Stimulated activated naive CD8-positive, alpha-beta T cell treated with anti-CD3 and anti-CD28 coated beads, Interleukin-15, Interleukin-2, amounts not matched to agents 100 ng/mL and 50 ng/mL, for 24 hours (primary cell): ENCODE measurements around the gene TUBGCP3.

Experiments used
- H3K27ac Mint-ChIP-seq: one replicate; pipeline ENCODE4 v1.8.0; 2021; ENCODE audit warnings: mild to moderate bottlenecking, mixed read lengths
- H3K27me3 Mint-ChIP-seq: one replicate; pipeline ENCODE4 v1.8.0; 2021; ENCODE audit warnings: mixed read lengths
- H3K36me3 Mint-ChIP-seq: one replicate; pipeline ENCODE4 v1.8.0; 2021; ENCODE audit warnings: low read depth, mixed read lengths
- H3K4me1 Mint-ChIP-seq: one replicate; pipeline ENCODE4 v1.8.0; 2021; ENCODE audit warnings: low read depth, mixed read lengths
- H3K4me3 Mint-ChIP-seq: one replicate; pipeline ENCODE4 v1.8.0; 2021; ENCODE audit warnings: mild to moderate bottlenecking, mixed read lengths
- H3K9me3 Mint-ChIP-seq: one replicate; pipeline ENCODE4 v1.8.0; 2021; ENCODE audit warnings: mixed read lengths

TUBGCP3 gene

GRCh38 chr13:112473818-112474217, 114.1 kb downstream of the TUBGCP3 start:
- Mint-ChIP-seq H3K9me3 (no peaks in the 10 kb centered on the region), H3K4me3 (no peak overlapping the region), H3K27ac (no peak overlapping the region), H3K36me3 (no peaks in the 10 kb centered on the region), H3K4me1 (no peaks in the 10 kb centered on the region), H3K27me3 (no peaks in the 10 kb centered on the region)

DNA sequence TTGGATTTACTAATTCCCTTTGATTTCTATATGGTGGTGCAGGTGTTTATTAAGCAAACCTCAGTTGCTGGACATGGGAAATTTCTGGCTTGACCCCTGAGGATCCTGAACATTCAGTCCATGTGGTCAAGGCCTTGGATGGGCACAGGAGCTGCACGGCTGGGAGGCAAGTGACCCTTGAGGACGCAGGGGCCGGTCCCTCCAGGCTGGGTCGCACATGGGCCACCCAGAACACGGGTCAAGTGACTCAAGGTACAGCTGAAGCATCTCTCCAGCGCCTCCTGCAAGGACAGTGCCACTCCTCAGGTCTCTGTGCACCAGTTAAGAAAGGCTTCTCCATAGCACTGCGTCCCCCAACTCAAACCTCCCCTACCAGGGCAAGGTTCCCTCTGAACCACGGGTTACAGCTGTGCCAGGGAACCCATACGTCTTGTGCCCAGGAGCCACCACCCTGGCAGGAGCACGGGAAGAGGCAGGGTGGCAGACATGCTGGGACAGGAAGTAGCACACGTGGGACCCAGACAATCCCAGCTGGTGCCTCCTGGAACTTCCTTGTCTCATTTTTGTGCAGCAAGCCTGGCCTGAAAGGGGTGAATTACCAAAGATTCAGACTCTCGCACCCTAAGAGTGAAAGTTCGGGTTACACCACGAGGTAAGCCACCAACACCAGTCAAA, 118.7 kb downstream of the TUBGCP3 start:
- Mint-ChIP-seq H3K4me1 (no peaks in the 10 kb centered on the region), H3K36me3 (no peaks in the 10 kb centered on the region), H3K27me3 (no peaks in the 10 kb centered on the region), H3K27ac (no peak overlapping the region), H3K4me3 (no peak overlapping the region), H3K9me3 (no peaks in the 10 kb centered on the region)

- no peak overlapping the region for H3K27ac Mint-ChIP-seq
- H3K4me1 Mint-ChIP-seq = no peaks in the 10 kb centered on the region
- no peaks in the 10 kb centered on the region for H3K36me3 Mint-ChIP-seq
- H3K4me3 Mint-ChIP-seq = no peak overlapping the region
- H3K27me3 Mint-ChIP-seq = no peaks in the 10 kb centered on the region
- no peaks in the 10 kb centered on the region for H3K9me3 Mint-ChIP-seq
Measured at GRCh38 chr13:112468069-112468468, 119.9 kb downstream of the TUBGCP3 start.

DNA sequence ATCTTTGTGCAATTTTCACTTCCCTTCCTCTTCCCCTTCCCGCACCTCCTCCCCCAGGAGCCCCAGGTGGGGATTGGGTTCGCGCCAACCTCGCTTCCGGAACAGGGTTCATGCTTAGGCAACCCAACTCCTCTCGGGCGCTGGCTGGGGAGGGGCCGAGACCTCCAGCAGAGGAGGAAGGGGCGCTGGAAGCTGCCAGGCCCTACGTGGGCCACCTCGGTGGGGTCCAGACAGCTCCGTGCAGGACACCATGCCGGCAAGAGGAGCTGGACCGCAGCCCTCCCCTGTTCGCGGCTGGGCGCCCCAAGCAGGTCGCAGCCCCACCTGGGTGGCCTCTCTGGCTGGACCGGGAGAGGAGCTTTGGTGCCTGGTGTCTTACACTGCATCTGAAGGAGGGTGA, 120.7 kb downstream of the TUBGCP3 start:
- Mint-ChIP-seq H3K27ac (no peak overlapping the region), H3K4me3 (no peak overlapping the region), H3K36me3 (no peaks in the 10 kb centered on the region), H3K27me3 (peaks cover 5% of the 10 kb centered on the region), H3K9me3 (peaks cover 5% of the 10 kb centered on the region), H3K4me1 (no peaks in the 10 kb centered on the region)

GRCh38 chr13:112466132-112467058, 121.6 kb downstream of the TUBGCP3 start:
- Mint-ChIP-seq H3K27ac (no peak overlapping the region), H3K4me3 (no peak overlapping the region), H3K9me3 (peaks cover 7% of the 10 kb centered on the region), H3K36me3 (no peaks in the 10 kb centered on the region), H3K4me1 (no peaks in the 10 kb centered on the region), H3K27me3 (peaks cover 9% of the 10 kb centered on the region)

DNA sequence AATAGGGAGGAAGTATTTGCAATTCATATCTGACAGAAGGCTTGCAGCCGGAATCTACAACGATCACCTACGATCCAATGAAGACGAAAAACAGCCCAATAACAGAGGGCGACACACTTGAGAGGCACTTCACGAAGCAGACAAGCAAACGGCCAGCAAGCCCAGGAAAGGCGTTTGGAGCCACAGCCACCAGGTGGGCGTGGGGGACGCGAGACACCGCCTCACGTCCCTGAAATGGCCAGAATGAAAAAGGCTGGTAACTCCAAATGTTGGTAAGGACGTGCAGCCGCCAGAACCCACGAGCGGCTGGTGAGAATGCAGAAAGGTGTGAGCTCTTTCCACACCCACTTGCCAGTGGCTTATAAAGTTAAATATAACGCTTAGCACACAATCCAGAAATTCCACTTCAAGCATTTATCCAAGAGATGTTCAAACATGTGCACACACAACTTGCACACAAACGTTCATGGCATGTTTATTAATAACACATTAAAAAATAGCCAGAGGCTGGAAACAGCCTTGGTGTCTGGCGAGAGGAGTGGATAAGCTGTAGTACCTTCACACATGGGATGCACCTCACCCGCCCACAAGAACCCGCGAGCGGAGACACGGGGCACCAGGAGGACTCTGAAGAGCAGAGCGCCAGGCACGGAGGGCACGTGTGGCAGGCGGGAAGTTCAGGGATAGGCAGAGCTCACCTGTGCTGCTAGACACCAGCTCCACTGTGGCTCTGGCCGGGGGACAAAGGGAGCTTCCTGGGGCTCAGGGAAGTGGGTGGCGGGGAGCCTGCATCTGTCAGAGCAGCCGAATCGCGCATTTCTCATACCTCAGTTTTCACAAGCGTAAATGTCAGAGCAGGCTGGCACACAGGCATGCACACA, 122.5 kb downstream of the TUBGCP3 start:
- peaks cover 7% of the 10 kb centered on the region for H3K9me3 Mint-ChIP-seq
- H3K27me3 Mint-ChIP-seq = peaks cover 9% of the 10 kb centered on the region
- no peaks in the 10 kb centered on the region for H3K4me1 Mint-ChIP-seq
- H3K4me3 Mint-ChIP-seq = no peak overlapping the region
- H3K36me3 Mint-ChIP-seq = no peaks in the 10 kb centered on the region
- no peak overlapping the region for H3K27ac Mint-ChIP-seq

GRCh38 chr13:112464720-112465119, 123.2 kb downstream of the TUBGCP3 start:
- Mint-ChIP-seq H3K27me3 (peaks cover 15% of the 10 kb centered on the region), H3K4me3 (no peak overlapping the region), H3K27ac (no peak overlapping the region), H3K9me3 (peaks cover 12% of the 10 kb centered on the region), H3K36me3 (no peaks in the 10 kb centered on the region), H3K4me1 (no peaks in the 10 kb centered on the region)

GRCh38 chr13:112462408-112462807, 125.5 kb downstream of the TUBGCP3 start:
- Mint-ChIP-seq H3K4me3 (no peak overlapping the region), H3K9me3 (peaks cover 21% of the 10 kb centered on the region), H3K27ac (no peak overlapping the region), H3K27me3 (peaks cover 20% of the 10 kb centered on the region), H3K4me1 (no peaks in the 10 kb centered on the region), H3K36me3 (no peaks in the 10 kb centered on the region)

- H3K27me3 Mint-ChIP-seq = peaks cover 18% of the 10 kb centered on the region
- H3K4me1 Mint-ChIP-seq = no peaks in the 10 kb centered on the region
- no peak overlapping the region for H3K27ac Mint-ChIP-seq
- no peak overlapping the region for H3K4me3 Mint-ChIP-seq
- H3K36me3 Mint-ChIP-seq = no peaks in the 10 kb centered on the region
- peaks cover 19% of the 10 kb centered on the region for H3K9me3 Mint-ChIP-seq
Measured at GRCh38 chr13:112457485-112457884, 130.5 kb downstream of the TUBGCP3 start.

DNA sequence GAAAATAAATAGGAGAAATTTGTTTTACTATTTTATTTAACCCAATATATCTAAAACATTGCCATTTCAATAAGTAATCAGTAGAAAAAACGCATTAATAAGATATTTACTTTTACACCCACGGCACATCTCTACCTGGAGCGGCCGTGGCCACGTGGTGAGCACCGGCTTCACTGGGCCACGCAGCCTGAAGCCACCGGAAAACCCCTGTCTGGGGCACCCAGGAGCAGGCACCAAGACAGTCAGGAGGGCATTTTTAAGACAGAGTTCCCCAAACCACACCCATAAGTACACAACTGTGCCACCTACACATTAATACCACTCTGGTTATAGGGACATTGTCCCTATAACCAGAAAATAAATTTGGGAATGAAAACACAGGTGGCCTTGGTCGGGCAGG, 130.9 kb downstream of the TUBGCP3 start:
- peaks cover 15% of the 10 kb centered on the region for H3K9me3 Mint-ChIP-seq

DNA sequence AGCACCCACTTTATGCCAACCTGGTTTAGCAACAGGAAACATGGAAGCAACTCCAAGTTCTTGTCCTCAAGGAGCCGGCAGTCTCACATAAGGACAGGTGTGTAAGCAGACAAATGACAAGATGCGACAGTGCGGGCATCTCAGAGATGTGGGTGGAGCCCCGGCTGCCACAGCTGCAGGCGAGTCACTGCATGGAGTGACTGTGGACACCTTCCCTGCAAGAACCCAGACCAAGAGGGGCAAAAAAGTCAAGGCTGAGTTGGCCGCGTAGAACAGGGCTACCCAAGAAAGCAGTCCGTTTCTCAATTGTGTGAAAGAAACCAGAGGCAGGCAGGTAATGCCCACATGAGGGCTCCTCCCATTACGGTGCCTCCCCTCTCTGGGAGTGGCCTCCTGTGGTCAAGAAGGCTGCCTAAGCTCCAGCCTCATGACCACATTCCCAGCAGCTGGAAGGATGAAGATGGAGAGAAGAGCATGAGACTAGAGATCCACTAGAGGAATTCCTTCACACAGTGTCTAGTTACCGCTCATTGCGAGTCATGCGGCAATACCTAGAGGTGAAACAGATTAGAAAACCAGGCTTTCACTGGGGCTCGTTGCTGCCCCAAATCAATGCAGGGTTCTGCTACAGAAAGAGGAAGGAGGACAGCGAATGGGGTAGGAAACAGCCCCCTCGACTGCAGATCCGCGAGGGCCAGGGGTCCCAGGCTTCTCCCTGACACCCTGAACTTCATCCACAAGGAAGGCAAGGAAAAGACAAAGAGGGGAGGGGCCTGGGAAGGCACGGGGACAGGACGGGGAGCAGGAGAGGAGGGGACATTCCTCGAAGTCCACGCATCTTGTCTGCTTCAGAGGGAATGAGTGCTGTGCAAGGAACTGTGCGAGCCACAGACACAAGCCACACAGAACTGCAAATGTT, 131.6 kb downstream of the TUBGCP3 start:
- Mint-ChIP-seq H3K4me3 (no peak overlapping the region), H3K9me3 (peaks cover 14% of the 10 kb centered on the region), H3K27me3 (peaks cover 11% of the 10 kb centered on the region), H3K4me1 (no peaks in the 10 kb centered on the region), H3K27ac (no peak overlapping the region), H3K36me3 (no peaks in the 10 kb centered on the region)

More for the DNA sequence above, 130.9 kb downstream of the TUBGCP3 start:
- no peaks in the 10 kb centered on the region for H3K36me3 Mint-ChIP-seq
- H3K27ac Mint-ChIP-seq = no peak overlapping the region
- H3K27me3 Mint-ChIP-seq = peaks cover 14% of the 10 kb centered on the region
- H3K4me1 Mint-ChIP-seq = no peaks in the 10 kb centered on the region
- no peak overlapping the region for H3K4me3 Mint-ChIP-seq

GRCh38 chr13:112455476-112456059, 132.4 kb downstream of the TUBGCP3 start:
- peaks cover 14% of the 10 kb centered on the region for H3K9me3 Mint-ChIP-seq
- H3K27me3 Mint-ChIP-seq = peaks cover 11% of the 10 kb centered on the region
- H3K4me1 Mint-ChIP-seq = no peaks in the 10 kb centered on the region
- H3K36me3 Mint-ChIP-seq = no peaks in the 10 kb centered on the region
- H3K4me3 Mint-ChIP-seq = no peak overlapping the region
- H3K27ac Mint-ChIP-seq = no peak overlapping the region

GRCh38 chr13:112454648-112455334, 133.2 kb downstream of the TUBGCP3 start:
- H3K27me3 Mint-ChIP-seq = peaks cover 6% of the 10 kb centered on the region
- no peak overlapping the region for H3K4me3 Mint-ChIP-seq
- H3K4me1 Mint-ChIP-seq = no peaks in the 10 kb centered on the region
- peaks cover 9% of the 10 kb centered on the region for H3K9me3 Mint-ChIP-seq
- no peak overlapping the region for H3K27ac Mint-ChIP-seq
- H3K36me3 Mint-ChIP-seq = no peaks in the 10 kb centered on the region
